WERI-Rb-1 (cell line): Measurements from ENCODE around the gene CDC42BPB.

Experiments
- DNase-seq: peaks from one replicate; pipeline ENCODE4 v3.0.0-alpha.2; 2020
- H3K27ac ChIP-seq: fragments of 250-450 bp; sonication (Bioruptor Pico); 2 replicates; pipeline ENCODE4 v1.5.1; 2020; ENCODE audit warnings: mild to moderate bottlenecking, moderate library complexity
- H3K27me3 ChIP-seq: fragments of 250-450 bp; sonication (Bioruptor Pico); 2 replicates; pipeline ENCODE4 v1.5.1; 2021; ENCODE audit warnings: mild to moderate bottlenecking, low read depth, moderate library complexity; ENCODE audit not compliant: insufficient read depth, severe bottlenecking
- H3K36me3 ChIP-seq: fragments of 250-450 bp; sonication (Bioruptor Pico); 2 replicates; pipeline ENCODE4 v1.5.1; 2020; ENCODE audit warnings: mild to moderate bottlenecking, moderate library complexity
- H3K4me3 ChIP-seq: 2 replicates; pipeline ENCODE4 v1.5.1; 2011; ENCODE audit warnings: low read depth, mild to moderate bottlenecking, control low read depth, low read length
- H3K9me3 ChIP-seq: fragments of 250-450 bp; sonication (Bioruptor Pico); 2 replicates; pipeline ENCODE4 v1.5.1; 2021; ENCODE audit warnings: mild to moderate bottlenecking, moderate library complexity; ENCODE audit not compliant: severe bottlenecking
- CTCF ChIP-seq: IDR thresholded peaks from 2 replicates; pipeline ENCODE4 v1.5.1; 2011; ENCODE audit warnings: low read depth, mild to moderate bottlenecking, control low read depth, inconsistent platforms, low read length

CDC42BPB gene

GRCh38 chr14:103008126-103008525 is 49.2 kb downstream of the CDC42BPB start:
- Histone ChIP-seq H3K27me3 (no peaks in the 10 kb centered on the region), H3K27ac (no peak overlapping the region), H3K4me3 (no peak overlapping the region), H3K36me3 (peaks cover 23% of the 10 kb centered on the region), H3K9me3 (no peaks in the 10 kb centered on the region)
- no peak for DNase-seq
- no peak for TF ChIP-seq CTCF

GRCh38 chr14:103007555-103007954 is 49.8 kb downstream of the CDC42BPB start:
- Histone ChIP-seq H3K27ac (no peak overlapping the region), H3K9me3 (no peaks in the 10 kb centered on the region), H3K36me3 (peaks cover 23% of the 10 kb centered on the region), H3K27me3 (no peaks in the 10 kb centered on the region), H3K4me3 (no peak overlapping the region)
- no peak for TF ChIP-seq CTCF
- no peak for DNase-seq

DNA sequence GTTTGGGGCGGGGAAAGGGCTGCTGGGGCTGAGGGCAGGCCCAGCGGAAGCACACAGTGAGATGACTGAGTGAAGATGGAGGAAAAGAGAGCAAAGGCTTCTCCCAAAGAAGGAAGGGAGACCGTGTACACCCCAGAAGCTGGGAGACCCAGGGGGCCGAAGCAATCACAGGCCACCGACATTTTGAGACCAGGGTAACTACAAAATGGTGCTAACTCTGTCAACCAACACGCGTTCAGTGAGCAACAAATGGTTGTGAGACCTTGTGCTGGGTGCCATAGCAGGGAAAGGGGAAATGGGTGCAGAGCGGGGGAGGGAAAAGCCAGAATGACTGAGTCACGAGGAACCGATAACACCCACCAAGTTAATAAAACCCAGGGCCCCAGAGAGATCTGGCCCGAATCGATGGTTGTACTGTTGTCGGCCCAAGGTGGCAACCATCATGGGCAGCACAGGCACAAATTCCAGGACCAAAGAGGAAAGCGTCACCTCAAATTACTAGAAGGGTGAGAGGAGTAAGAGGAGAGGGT is 50.3 kb downstream of the CDC42BPB start:
- no peak overlapping the region for H3K4me3 ChIP-seq
- H3K27me3 ChIP-seq = no peaks in the 10 kb centered on the region
- no peaks in the 10 kb centered on the region for H3K9me3 ChIP-seq
- DNase-seq = no peak
- H3K27ac ChIP-seq = no peak overlapping the region
- H3K36me3 ChIP-seq = peaks cover 26% of the 10 kb centered on the region
- no peak for TF ChIP-seq CTCF

GRCh38 chr14:103006106-103006505 is 51.2 kb downstream of the CDC42BPB start:
- Histone ChIP-seq H3K36me3 (peaks cover 30% of the 10 kb centered on the region), H3K27ac (no peak overlapping the region), H3K9me3 (no peaks in the 10 kb centered on the region), H3K4me3 (no peak overlapping the region), H3K27me3 (no peaks in the 10 kb centered on the region)
- DNase-seq = no peak
- TF ChIP-seq CTCF = no peak

DNA sequence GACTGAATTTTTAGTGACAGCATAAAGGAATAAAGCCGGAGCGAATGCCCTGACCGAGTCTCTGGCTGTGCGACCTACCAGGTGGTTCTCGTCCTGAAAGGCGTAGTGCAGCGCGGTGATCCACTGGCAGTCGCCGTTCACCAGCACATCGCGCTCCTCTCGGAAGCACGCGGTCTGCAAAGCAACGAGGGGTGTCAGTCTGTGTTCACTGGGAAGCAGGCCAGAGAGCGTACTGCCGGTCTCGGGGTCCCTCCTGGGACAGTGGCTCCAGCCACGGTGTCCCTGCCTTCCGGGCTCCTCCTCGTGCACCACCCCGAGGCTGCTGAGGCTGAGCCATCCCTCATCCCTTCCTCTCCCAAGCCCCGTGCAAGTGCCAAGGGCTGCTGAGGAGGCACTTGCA is 53.5 kb downstream of the CDC42BPB start:
- DNase-seq = no peak
- TF ChIP-seq CTCF = no peak

DNA sequence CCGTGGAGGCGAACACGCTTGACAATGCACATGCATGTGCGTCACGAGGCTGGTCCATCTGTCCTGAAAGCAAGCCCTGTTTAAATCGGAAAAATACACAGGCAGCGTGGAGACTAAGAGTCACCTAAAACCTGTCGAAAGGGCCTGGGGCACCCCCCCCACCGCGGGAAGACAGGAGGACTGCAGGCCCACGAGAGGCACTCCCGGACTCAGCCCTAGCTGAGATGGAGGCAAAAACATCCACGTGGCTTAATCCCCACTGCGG is 54.1 kb downstream of the CDC42BPB start:
- no peak overlapping the region for H3K4me3 ChIP-seq
- no peak for TF ChIP-seq CTCF
- peaks cover 25% of the 10 kb centered on the region for H3K36me3 ChIP-seq
- no peak for DNase-seq
- H3K27ac ChIP-seq = no peak overlapping the region
- H3K27me3 ChIP-seq = no peaks in the 10 kb centered on the region
- H3K9me3 ChIP-seq = no peaks in the 10 kb centered on the region

More for the DNA sequence above, 53.5 kb downstream of the CDC42BPB start:
- Histone ChIP-seq H3K9me3 (no peaks in the 10 kb centered on the region), H3K36me3 (peaks cover 27% of the 10 kb centered on the region), H3K27me3 (no peaks in the 10 kb centered on the region), H3K4me3 (no peak overlapping the region), H3K27ac (no peak overlapping the region)
